ENCODE measurements around the gene ATP1A2. TPM values are rescaled to one million over a fixed set of nuclear protein-coding genes. Genes with fewer than 3 reads are reported as not detected.

The ATP1A2 gene
- total RNA-seq, 1 donor, result 0.72 TPM

DNA sequence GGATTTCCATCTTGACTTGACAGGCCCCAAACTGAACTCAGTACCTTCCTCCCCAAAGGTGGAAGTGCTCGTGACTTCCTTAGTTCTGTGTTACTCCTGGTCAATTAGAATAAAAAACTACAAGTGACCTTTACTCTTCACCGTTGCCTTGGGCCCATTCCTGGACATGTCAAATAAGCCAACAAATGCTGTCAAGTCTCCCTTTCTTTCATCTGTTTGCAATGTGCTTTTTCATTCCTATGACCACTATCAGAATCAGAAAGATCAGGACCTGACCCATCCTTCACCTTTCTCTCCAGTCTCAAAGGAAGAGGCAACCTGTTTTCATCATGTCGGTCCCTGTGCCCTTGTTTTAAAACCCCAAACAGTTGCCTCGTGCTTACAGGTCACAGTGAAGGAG lies 40.7 kb upstream of the ATP1A2 start:
- Histone ChIP-seq H3K27me3 (ENCODE audit: insufficient read depth, low read length) (peaks cover 44% of the 10 kb centered on the region), H4K20me1 (ENCODE audit: insufficient read depth, low read length) (no peaks in the 10 kb centered on the region), H3K4me1 (ENCODE audit: insufficient read depth, low read length) (no peaks in the 10 kb centered on the region), H3K4me3 (ENCODE audit: insufficient read depth, low read length) (no peak overlapping the region), H3K79me2 (ENCODE audit: insufficient read depth, low read length) (no peaks in the 10 kb centered on the region), H3K9me3 (ENCODE audit: low read depth, low read length) (no peaks in the 10 kb centered on the region), H3K27ac (ENCODE audit: low read depth, low read length) (no peak overlapping the region), H2AFZ (ENCODE audit: low read length) (no peak overlapping the region), H3K36me3 (ENCODE audit: insufficient read depth, low read length) (no peaks in the 10 kb centered on the region), H3K4me2 (ENCODE audit: insufficient read depth, low read length) (no peak overlapping the region)
- no peak for TF ChIP-seq CTCF (IDR thresholded peaks at IDR 0.05; ENCODE audit: extremely low read depth, low read depth, low read length)
- no peak for DNase-seq (ENCODE audit: insufficient read length, low spot score, missing footprints)

- no peak overlapping the region for H3K4me2 ChIP-seq (ENCODE audit: insufficient read depth, low read length)
- DNase-seq (ENCODE audit: insufficient read length, low spot score, missing footprints), result no peak
- H3K4me1 ChIP-seq (ENCODE audit: insufficient read depth, low read length), result peaks cover 2% of the 10 kb centered on the region
- H3K27me3 ChIP-seq (ENCODE audit: insufficient read depth, low read length), result peaks cover 46% of the 10 kb centered on the region
- H3K36me3 ChIP-seq (ENCODE audit: insufficient read depth, low read length), result no peaks in the 10 kb centered on the region
- no peak overlapping the region for H3K27ac ChIP-seq (ENCODE audit: low read depth, low read length)
- H4K20me1 ChIP-seq (ENCODE audit: insufficient read depth, low read length), result no peaks in the 10 kb centered on the region
- no peak for TF ChIP-seq CTCF (IDR thresholded peaks at IDR 0.05; ENCODE audit: extremely low read depth, low read depth, low read length)
- no peak overlapping the region for H3K4me3 ChIP-seq (ENCODE audit: insufficient read depth, low read length)
- H3K79me2 ChIP-seq (ENCODE audit: insufficient read depth, low read length), result no peaks in the 10 kb centered on the region
- no peaks in the 10 kb centered on the region for H3K9me3 ChIP-seq (ENCODE audit: low read depth, low read length)
- H2AFZ ChIP-seq (ENCODE audit: low read length), result no peak overlapping the region
Measured at GRCh38 chr1:160075836-160076235, 39.7 kb upstream of the ATP1A2 start.

DNA sequence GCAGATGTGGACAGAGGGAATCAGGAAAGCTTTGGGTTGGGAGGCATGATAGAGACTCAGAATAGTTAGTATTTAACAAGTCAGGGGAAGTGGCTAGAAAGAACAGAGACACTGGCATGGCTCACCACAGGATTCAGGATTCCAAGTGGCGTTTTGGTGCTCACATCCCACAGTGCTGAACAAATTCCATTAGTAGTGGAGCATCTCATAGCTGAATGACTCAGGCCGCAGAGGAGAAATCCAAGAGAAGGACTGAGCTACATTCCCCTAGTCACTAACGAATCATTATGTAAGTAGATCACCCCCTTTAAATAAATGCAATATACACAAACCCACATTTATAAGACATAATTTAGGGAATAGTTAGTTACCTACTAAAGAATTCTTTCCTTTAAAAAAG lies 39.3 kb upstream of the ATP1A2 start:
- H3K27me3 ChIP-seq (ENCODE audit: insufficient read depth, low read length), result peaks cover 46% of the 10 kb centered on the region
- H3K9me3 ChIP-seq (ENCODE audit: low read depth, low read length), result no peaks in the 10 kb centered on the region
- no peaks in the 10 kb centered on the region for H4K20me1 ChIP-seq (ENCODE audit: insufficient read depth, low read length)
- no peak overlapping the region for H3K4me3 ChIP-seq (ENCODE audit: insufficient read depth, low read length)
- no peak overlapping the region for H3K4me2 ChIP-seq (ENCODE audit: insufficient read depth, low read length)
- no peak overlapping the region for H3K27ac ChIP-seq (ENCODE audit: low read depth, low read length)
- no peaks in the 10 kb centered on the region for H3K36me3 ChIP-seq (ENCODE audit: insufficient read depth, low read length)
- no peak overlapping the region for H2AFZ ChIP-seq (ENCODE audit: low read length)
- no peak for TF ChIP-seq CTCF (IDR thresholded peaks at IDR 0.05; ENCODE audit: extremely low read depth, low read depth, low read length)
- peak; percentile 59 for DNase-seq (ENCODE audit: insufficient read length, low spot score, missing footprints)
- H3K79me2 ChIP-seq (ENCODE audit: insufficient read depth, low read length), result no peaks in the 10 kb centered on the region
- peaks cover 4% of the 10 kb centered on the region for H3K4me1 ChIP-seq (ENCODE audit: insufficient read depth, low read length)

DNA sequence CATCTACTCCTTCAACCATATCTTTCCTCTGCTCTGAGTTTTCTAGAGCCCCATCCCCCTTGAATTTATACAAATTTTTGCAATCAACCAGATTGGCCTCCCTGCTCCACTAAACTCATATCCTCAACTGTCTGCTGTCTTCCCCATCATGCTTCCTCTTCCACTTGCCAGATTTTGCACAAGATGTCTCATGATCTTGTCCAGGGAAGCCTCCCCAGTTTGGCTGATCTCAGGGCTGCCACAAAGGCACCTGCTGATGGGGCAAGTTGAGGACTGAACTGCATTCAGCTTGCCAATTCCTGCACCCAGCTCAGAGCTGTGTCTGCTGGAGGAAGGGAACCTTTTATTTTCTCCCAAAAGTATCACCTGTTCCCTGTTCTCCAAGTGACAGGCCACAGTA lies 38.1 kb upstream of the ATP1A2 start:
- Histone ChIP-seq H2AFZ (ENCODE audit: low read length) (no peak overlapping the region), H3K27me3 (ENCODE audit: insufficient read depth, low read length) (peaks cover 49% of the 10 kb centered on the region), H3K9me3 (ENCODE audit: low read depth, low read length) (no peaks in the 10 kb centered on the region), H4K20me1 (ENCODE audit: insufficient read depth, low read length) (no peaks in the 10 kb centered on the region), H3K79me2 (ENCODE audit: insufficient read depth, low read length) (no peaks in the 10 kb centered on the region), H3K4me3 (ENCODE audit: insufficient read depth, low read length) (no peak overlapping the region), H3K27ac (ENCODE audit: low read depth, low read length) (no peak overlapping the region), H3K4me1 (ENCODE audit: insufficient read depth, low read length) (peaks cover 4% of the 10 kb centered on the region), H3K36me3 (ENCODE audit: insufficient read depth, low read length) (no peaks in the 10 kb centered on the region), H3K4me2 (ENCODE audit: insufficient read depth, low read length) (no peak overlapping the region)
- no peak for TF ChIP-seq CTCF (IDR thresholded peaks at IDR 0.05; ENCODE audit: extremely low read depth, low read depth, low read length)
- peak; percentile 50 for DNase-seq (ENCODE audit: insufficient read length, low spot score, missing footprints)
